ENCODE measurements around the gene PXDC1.

GRCh38 chr6:3762359-3762758, 10.8 kb upstream of the PXDC1 start:
- TF ChIP-seq CTCF (IDR thresholded peaks at IDR 0.05) = no peak
- TF ChIP-seq POLR2A (IDR thresholded peaks at IDR 0.05) = no peak

Data from right lobe of liver (tissue), 4 donors.